Suprapubic skin (tissue), 4 donors: ENCODE data around the gene SCFD2. TPM values are rescaled to one million over a fixed set of nuclear protein-coding genes. Genes with fewer than 3 reads are reported as not detected.
A peak's percentile ranks its signal among the peaks of the same experiment; 100 is the strongest.
"Not testable (repeated sequence)": the region's sequence is repeated elsewhere in the genome, so short reads cannot be mapped to it uniquely, and the experiment has no call there.

Experiments used
- DNase-seq, 2 donors: peaks; one replicate each; pipeline ENCODE4 v3.0.0-alpha.2; 2019; ENCODE audit warnings: low spot score in 2 of 2
- H3K27ac ChIP-seq: fragments of 200-600 bp; sonication (generic); one replicate; pipeline ENCODE4 v1.5.1; 2019
- H3K27me3 ChIP-seq: fragments of 200-600 bp; sonication (generic); one replicate; pipeline ENCODE4 v1.5.1; 2019
- H3K36me3 ChIP-seq: fragments of 200-600 bp; sonication (generic); one replicate; pipeline ENCODE4 v1.5.1; 2019
- H3K4me1 ChIP-seq: fragments of 200-600 bp; sonication (generic); one replicate; pipeline ENCODE4 v1.5.1; 2019
- H3K4me3 ChIP-seq: fragments of 200-600 bp; sonication (generic); one replicate; pipeline ENCODE4 v1.5.1; 2019; ENCODE audit warnings: mild to moderate bottlenecking
- H3K9me3 ChIP-seq: fragments of 200-600 bp; sonication (generic); one replicate; pipeline ENCODE4 v1.5.1; 2019
- EP300 ChIP-seq: sonication (generic); formaldehyde crosslinking; IDR thresholded peaks from one replicate; pipeline ENCODE4 v1.6.1; 2017; ENCODE audit warnings: antibody characterized with exemption
- POLR2A ChIP-seq, 2 donors: fragments of 450-650 bp; IDR thresholded peaks; one replicate each; pipeline ENCODE4 v1.6.1; 2017; ENCODE audit warnings: antibody characterized with exemption in 2 of 2, mild to moderate bottlenecking in 2 of 2, moderate library complexity in 2 of 2
- POLR2AphosphoS5 ChIP-seq, 3 donors: sonication (generic); formaldehyde crosslinking; IDR thresholded peaks; one replicate each; pipeline ENCODE4 v1.6.1; 2017; ENCODE audit warnings: antibody characterized with exemption in 3 of 3
- WGBS: methylation state at CpG from one replicate; pipeline ENCODE4 v1.1.5; 2018; 5-methylcytosine and 5-hydroxymethylcytosine counted together
- total RNA-seq, 4 donors: library from RNA; depleted of rRNA; stranded (reverse); fragments of >200 nt; gene quantifications; one replicate each; pipeline ENCODE4 v1.1.0, GENCODE V29; 2016
- TF ChIP-seq, protein P1 (sequence below), 2 donors: fragments of 200-600 bp in 1 of 2; fragments of 450-650 bp in 1 of 2; sonication (generic) in 1 of 2; IDR thresholded peaks; one replicate each; pipeline ENCODE4 v1.5.1; 2016 to 2019; ENCODE audit warnings: antibody characterized with exemption in 2 of 2, mild to moderate bottlenecking in 1 of 2, moderate library complexity in 1 of 2

The SCFD2 gene
- total RNA-seq, 4 donors from 2014 or later = 25.5 to 39.5 (median 31.9) TPM

DNA sequence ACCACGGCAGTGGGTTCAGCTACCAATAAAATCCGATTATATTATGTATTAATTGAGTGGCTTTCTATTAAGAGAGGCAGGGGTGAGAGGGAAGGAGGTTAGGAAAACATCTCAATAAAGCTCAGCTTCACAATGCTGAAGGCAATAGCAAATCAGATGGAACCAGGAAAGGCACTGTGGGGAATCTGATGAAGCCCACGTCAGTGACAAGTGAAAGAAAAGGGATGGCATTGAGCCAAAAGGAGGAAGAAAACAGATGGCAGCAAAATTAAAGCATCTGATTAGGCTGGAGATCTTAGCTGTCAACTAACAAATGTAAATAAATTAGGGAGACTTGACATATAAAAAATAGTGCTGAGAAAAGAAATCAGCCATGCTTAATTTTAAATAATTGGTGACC lies 322.8 kb downstream of the SCFD2 start:
- H3K4me3 ChIP-seq = no peak overlapping the region
- no peaks in the 10 kb centered on the region for H3K9me3 ChIP-seq
- no peak for TF ChIP-seq POLR2AphosphoS5 (IDR thresholded peaks at IDR 0.05)
- no peak for TF ChIP-seq EP300
- DNase-seq = no peak
- no peaks in the 10 kb centered on the region for H3K4me1 ChIP-seq
- H3K36me3 ChIP-seq = no peaks in the 10 kb centered on the region
- 78% methylated on average over 3 of the region's 3 CpGs for WGBS
- H3K27me3 ChIP-seq = no peaks in the 10 kb centered on the region
- H3K27ac ChIP-seq = no peak overlapping the region

DNA sequence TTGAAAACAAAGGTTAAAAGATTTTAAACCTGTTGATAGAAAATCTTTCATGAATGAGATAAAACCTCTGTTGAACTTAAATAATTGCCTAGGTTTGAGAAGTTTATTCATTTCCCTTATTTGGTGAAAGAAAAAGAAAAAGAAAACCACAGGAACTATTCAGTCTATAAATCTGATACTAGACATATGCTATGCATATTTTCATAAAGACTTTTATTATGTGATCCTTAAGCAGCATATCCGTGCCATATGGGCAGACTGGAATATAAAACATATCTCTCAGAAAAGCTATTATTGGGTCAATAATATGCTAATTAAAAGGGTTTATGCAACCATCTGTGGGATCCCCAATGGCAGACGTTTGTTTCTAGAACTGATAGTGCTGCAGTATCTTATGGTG lies 325.0 kb downstream of the SCFD2 start:
- Histone ChIP-seq H3K9me3 (no peaks in the 10 kb centered on the region), H3K27me3 (no peaks in the 10 kb centered on the region), H3K4me1 (no peaks in the 10 kb centered on the region), H3K36me3 (no peaks in the 10 kb centered on the region), H3K4me3 (no peak overlapping the region), H3K27ac (no peak overlapping the region)
- TF ChIP-seq, protein P1, sequence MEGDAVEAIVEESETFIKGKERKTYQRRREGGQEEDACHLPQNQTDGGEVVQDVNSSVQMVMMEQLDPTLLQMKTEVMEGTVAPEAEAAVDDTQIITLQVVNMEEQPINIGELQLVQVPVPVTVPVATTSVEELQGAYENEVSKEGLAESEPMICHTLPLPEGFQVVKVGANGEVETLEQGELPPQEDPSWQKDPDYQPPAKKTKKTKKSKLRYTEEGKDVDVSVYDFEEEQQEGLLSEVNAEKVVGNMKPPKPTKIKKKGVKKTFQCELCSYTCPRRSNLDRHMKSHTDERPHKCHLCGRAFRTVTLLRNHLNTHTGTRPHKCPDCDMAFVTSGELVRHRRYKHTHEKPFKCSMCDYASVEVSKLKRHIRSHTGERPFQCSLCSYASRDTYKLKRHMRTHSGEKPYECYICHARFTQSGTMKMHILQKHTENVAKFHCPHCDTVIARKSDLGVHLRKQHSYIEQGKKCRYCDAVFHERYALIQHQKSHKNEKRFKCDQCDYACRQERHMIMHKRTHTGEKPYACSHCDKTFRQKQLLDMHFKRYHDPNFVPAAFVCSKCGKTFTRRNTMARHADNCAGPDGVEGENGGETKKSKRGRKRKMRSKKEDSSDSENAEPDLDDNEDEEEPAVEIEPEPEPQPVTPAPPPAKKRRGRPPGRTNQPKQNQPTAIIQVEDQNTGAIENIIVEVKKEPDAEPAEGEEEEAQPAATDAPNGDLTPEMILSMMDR (IDR thresholded peaks at IDR 0.05) = no peak
- TF ChIP-seq EP300 (no peak), POLR2A (IDR thresholded peaks at IDR 0.05) (no peak), POLR2AphosphoS5 (IDR thresholded peaks at IDR 0.05) (no peak)
- 79% methylated on average over 2 of the region's 2 CpGs for WGBS
- DNase-seq = no peak

DNA sequence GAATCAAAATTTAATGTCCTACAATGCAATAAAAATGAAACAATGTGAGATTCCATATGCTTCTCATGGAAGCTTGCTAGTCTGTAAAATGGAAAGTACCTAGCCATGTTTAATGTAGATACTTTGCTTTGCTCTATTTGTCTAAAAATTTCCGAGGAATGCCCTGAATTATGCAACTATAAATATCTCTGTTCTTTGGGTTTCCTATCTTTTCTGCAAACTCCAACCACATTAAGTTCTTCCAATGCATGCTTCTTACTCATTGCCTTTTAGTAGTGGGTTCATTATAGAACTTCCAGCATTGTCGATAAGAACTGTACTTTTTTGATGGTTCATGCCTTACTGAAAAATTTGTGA lies 325.4 kb downstream of the SCFD2 start:
- Histone ChIP-seq H3K27me3 (no peaks in the 10 kb centered on the region), H3K4me1 (no peaks in the 10 kb centered on the region), H3K9me3 (no peaks in the 10 kb centered on the region), H3K36me3 (no peaks in the 10 kb centered on the region), H3K27ac (no peak overlapping the region), H3K4me3 (no peak overlapping the region)
- no peak for DNase-seq
- TF ChIP-seq, protein P1 (IDR thresholded peaks at IDR 0.05) = no peak
- 89% methylated on average over 2 of the region's 2 CpGs for WGBS

DNA sequence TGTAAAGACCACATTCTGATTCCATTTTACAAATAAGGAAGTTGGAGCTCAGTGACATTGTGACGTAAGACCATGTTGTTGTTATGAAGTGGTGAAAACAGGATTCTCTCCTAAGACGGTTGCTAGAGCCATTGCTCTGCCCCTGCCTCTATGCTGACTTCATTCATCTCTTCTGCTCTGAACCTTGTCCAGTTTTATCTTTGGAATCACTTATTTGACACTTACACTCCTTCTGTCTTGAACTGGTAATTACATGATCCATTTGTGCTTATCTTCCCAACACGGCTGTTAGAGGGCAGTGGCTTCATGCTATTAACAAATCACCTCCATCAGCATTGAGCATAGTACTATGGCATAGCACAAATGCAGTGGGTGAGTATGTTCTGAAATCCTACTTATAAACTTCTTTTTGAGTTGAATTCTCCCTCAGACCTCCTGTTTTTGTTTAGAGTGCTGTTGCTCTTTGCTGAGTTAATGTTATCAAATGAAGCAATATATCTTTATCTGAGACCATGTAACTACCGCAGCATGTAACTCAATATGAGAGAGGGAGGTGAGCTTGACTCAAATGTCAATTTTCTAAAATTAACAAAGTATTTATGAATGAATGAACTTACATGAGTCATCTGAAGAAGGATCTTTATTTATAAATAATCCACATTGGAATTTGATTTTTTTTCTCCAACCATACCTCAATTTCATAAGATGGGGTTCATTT lies 326.0 kb downstream of the SCFD2 start:
- H3K4me3 ChIP-seq = no peak overlapping the region

DNA sequence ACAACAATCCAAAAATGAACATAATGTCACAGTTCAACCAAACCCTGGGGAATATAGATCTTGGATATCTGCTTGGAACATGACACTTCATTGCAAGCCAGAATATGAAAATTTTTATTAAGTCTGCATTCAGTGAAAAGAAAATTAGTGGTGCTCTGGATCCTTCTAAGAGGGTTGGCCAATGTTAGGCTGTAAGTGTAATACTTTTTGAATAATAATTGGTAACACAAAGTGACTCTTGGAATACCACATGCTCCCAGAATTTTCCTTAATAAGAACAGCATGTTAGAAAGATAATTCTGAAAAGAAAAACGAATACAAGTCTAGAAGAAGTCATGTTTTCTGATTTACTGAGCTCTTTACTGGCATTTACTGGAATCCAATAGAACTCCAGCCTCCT lies 328.0 kb downstream of the SCFD2 start:
- peak overlapping the region; percentile 30 for H3K27ac ChIP-seq
- 50% methylated on average over 1 of the region's 1 CpG for WGBS
- H3K27me3 ChIP-seq = no peaks in the 10 kb centered on the region
- no peak for DNase-seq
- no peaks in the 10 kb centered on the region for H3K36me3 ChIP-seq
- no peak overlapping the region for H3K4me3 ChIP-seq
- no peaks in the 10 kb centered on the region for H3K9me3 ChIP-seq
- TF ChIP-seq POLR2A (IDR thresholded peaks at IDR 0.05) = no peak
- no peak for TF ChIP-seq EP300
- TF ChIP-seq, protein P1 (IDR thresholded peaks at IDR 0.05) = no peak
- no peak for TF ChIP-seq POLR2AphosphoS5 (IDR thresholded peaks at IDR 0.05)
- no peaks in the 10 kb centered on the region for H3K4me1 ChIP-seq

More for the DNA sequence above, 326.0 kb downstream of the SCFD2 start:
- Histone ChIP-seq H3K36me3 (no peaks in the 10 kb centered on the region), H3K9me3 (no peaks in the 10 kb centered on the region), H3K4me1 (no peaks in the 10 kb centered on the region), H3K27me3 (no peaks in the 10 kb centered on the region), H3K27ac (no peak overlapping the region)
- DNase-seq = no peak
- WGBS = 88% methylated on average over 4 of the region's 4 CpGs
- TF ChIP-seq EP300 (no peak), POLR2AphosphoS5 (IDR thresholded peaks at IDR 0.05) (no peak)

DNA sequence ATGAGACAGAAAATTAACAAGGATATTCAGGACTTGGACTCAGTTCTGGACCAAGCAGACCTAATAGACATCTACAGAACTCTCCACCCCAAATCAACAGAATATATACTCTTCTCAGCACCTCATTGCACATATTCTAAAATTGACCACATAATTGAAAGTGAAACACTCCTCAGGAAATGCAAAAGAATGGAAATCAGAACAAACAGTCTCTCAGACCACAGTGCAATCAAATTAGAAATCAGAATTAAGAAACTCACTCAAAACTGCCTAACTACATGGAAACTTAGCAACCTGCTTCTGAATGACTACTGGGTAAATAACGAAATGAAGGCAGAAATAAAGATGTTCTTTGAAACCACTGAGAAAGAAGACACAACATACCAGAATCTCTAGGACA lies 333.0 kb downstream of the SCFD2 start:
- H3K4me3 ChIP-seq, DNase-seq, H3K4me1 ChIP-seq, H3K27ac ChIP-seq, H3K27me3 ChIP-seq, H3K9me3 ChIP-seq, H3K36me3 ChIP-seq: not testable (repeated sequence)
- 91% methylated on average over 1 of the region's 1 CpG for WGBS

DNA sequence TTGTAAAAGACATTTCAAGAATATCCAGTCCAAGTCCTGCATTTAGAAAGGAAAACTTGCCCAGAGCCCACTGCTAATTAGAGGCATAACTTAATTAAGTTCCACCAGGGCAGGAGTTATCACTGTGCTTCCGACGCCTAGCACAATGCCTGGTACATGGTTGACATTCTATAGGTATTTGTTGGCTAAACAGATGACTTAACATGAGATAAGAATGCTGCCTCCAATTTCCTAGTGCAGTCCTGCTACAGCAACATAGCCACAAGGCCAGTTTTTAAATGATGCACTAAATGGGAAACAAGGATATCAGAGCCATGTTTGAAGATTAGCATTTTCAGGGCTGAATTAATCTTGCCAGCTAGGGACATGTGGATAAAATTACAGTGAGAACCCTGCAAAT lies 339.6 kb downstream of the SCFD2 start:
- H3K27ac ChIP-seq = no peak overlapping the region
- no peaks in the 10 kb centered on the region for H3K27me3 ChIP-seq
- H3K9me3 ChIP-seq = no peaks in the 10 kb centered on the region
- H3K36me3 ChIP-seq = no peaks in the 10 kb centered on the region
- H3K4me3 ChIP-seq = no peak overlapping the region
- no peak for DNase-seq
- TF ChIP-seq POLR2A (IDR thresholded peaks at IDR 0.05) = no peak
- TF ChIP-seq EP300 = no peak
- TF ChIP-seq, protein P1 (IDR thresholded peaks at IDR 0.05) = no peak
- no peak for TF ChIP-seq POLR2AphosphoS5 (IDR thresholded peaks at IDR 0.05)
- H3K4me1 ChIP-seq = no peaks in the 10 kb centered on the region
- WGBS = 88% methylated on average over 2 of the region's 2 CpGs
